Measurements from ENCODE around the gene KATNIP.

KATNIP gene

DNA sequence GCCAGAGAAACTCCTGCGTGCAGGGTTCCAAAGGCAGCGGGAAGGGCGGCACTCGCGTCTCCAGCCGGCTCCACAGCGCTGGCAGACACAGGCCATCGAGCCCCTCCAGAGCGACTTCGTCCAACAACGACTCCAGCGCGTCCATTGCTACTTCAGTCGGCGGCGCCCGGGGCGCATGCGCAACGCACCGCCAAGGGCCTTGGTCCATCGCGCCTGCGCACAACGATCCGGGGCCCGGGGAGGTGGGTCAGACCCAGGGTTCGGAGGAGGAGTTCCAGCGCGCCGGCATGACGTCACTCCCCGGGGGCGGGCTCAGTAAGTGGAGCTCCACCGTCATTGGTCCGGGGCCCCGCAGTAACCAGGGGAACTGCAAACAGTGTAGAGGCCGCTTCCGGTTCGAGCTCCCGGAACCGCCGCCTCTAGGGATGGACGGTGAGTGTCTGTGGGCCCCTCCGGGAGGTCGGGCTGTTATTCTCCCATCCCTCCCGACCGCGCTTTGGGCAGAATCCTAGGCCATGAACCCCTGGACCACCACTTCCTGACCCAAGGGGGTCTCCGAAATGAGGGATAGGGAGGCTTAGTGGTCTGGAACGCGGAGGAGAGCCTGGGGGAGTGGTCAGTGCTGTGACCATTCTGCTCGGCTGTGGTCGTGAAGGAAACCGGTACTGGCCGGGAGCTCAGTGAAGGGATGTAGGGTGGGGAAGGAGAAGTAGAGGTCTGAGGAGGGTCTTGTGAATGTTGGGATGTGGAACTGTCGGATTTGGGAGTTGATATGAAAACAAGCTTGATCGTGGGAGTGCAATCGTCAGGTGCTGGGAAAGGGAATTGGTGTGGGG is at the start of gene KATNIP, which contains the start of gene GTF3C1:
Gene KATNIP, plus strand, starts transcription at position 399 of the 836 bp plus-strand sequence. Its CDS starts 27 bp downstream, at position 426.
Gene GTF3C1, minus strand, starts transcription at position 168 of the 836 bp plus-strand sequence. Its CDS starts 23 bp downstream, at position 145.
- DNase-seq (ENCODE audit: low read depth), result peak; percentile 99

GRCh38 chr16:27500801-27501200 is 49.1 kb upstream of the KATNIP start:
- DNase-seq (ENCODE audit: low read depth), result no peak

DNA sequence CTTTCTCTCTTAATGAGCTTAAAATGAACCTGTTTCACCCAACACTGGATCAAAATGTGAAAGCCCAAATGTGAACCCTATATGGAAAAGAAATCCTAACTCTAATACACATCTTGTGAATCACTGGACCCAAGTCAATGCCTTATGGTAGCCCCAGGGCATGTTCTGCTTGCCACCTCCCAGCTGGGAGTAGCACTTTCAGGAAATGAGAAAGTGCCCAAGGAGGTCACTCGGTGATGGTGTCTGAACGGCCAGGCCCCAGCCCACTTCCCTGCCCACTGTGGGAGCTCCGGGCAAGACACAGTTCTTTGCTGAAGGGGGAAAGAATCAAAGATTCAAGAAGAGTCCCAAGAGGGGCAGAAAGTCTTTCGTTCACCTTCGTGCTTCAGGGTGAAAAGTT is 46.3 kb upstream of the KATNIP start:
- peak; percentile 72 for DNase-seq (ENCODE audit: low read depth)

DNA sequence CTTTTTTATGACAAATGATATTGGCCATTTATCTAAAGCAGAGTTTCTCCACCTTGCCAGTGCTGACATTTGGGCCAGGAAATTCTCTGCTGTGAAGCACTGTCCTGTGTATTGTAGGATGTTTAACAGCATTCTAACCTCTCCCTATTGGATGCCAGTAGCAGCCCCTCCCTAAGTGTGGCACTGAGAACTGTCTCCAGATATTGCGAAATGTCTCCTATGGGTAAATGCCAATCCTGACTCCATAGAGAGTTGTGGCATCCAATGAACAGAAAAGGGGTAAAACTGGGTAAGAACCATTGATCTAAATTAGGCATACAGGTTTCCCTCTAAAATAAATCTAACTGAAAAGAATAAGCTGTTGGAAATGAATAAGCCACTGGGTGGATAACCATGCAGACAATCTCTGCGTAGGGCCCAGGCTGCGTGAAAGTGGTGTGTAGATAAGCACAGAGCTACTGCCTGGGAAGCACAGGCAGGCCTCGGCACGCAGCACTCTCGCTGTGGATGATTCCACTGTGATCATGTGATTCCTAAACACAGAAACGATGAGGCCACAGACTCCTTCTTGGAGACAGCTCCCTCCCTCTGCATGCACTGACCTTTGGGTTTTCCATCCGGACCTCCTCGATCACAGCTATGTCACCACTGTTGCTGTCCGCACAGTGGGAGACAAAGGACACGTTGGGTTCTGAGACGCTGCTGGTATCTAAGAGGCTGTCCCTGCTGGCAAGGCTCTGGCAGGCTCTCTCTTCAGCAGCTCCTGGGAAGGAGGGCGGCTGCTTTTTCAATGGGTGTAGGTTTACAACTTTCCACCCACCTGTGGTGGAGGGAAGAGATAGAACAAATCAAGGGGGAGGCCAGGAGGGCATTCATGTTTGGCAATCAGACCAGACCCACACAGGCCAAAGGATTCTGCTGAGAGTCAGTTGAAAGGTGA is 44.4 kb upstream of the KATNIP start:
- DNase-seq (ENCODE audit: low read depth), result no peak

DNA sequence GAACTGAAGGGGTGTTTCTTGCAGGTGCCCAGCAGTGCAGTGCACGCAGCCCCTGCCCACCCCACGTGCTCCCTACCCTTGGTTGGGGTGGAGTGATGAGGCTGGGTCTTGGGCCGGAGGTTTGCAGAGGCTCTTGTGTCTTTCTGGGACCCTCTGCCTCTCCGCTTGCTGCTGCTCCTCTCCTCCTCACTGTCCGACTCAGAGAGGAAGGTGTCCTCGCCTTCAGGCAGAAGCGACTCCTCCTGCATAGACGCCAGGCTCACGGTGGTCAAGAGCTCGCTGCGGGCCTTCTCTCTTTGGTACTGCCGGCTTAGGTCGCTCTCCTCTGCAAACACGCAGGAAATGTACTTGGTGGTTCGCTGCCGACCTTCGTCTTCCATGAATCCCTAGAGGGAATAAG is 43.2 kb upstream of the KATNIP start:
- no peak for DNase-seq (ENCODE audit: low read depth)

DNA sequence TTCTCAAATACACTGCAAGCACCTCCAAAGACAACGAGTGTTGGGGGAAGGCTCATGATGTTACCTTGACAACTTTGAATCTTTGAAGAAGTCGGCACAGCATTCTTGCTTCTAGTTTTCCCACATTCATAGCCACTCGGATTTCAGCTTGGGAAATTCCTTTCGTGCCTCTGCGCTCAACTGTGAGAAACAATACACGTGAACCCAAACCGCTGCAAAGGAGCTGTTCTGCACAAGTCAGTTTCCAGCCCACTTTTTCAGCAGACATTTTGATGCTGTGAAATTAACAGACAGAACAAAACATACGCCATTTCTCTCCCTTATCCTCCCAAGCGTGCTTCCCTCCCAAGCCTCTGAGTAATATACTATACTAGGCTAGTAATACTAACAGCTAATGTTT is 41.5 kb upstream of the KATNIP start:
- DNase-seq (ENCODE audit: low read depth), result no peak

GRCh38 chr16:27511657-27512448 is 38.1 kb upstream of the KATNIP start:
- DNase-seq (ENCODE audit: low read depth), result no peak

- no peak for DNase-seq (ENCODE audit: low read depth)
Measured at GRCh38 chr16:27514806-27515205, 35.1 kb upstream of the KATNIP start.

- DNase-seq (ENCODE audit: low read depth), result peak; percentile 49
Measured at GRCh38 chr16:27515874-27516353, 34.0 kb upstream of the KATNIP start.

- DNase-seq (ENCODE audit: low read depth), result no peak
Measured at GRCh38 chr16:27516365-27516764, 33.6 kb upstream of the KATNIP start.

- DNase-seq (ENCODE audit: low read depth), result no peak
Measured at GRCh38 chr16:27517664-27518063, 32.3 kb upstream of the KATNIP start.

DNA sequence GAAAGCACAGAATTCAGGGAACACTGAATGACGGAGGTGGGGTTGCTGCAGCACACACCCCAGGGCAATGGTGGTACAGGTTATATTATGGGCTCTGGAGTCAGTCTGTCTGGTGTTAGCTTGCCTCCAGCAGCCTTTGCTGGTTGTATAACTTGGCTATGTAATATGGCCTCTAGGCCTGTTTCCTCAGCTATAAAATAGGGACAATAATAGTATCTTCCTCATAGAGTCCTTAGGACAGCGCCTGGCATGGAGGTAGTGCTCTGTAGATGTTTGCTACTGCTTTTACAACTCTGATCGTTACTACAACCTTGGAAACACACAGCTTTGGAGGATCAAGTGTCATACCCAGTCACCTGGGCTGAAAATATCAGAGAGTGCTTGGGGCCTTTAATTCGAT is 31.7 kb upstream of the KATNIP start:
- no peak for DNase-seq (ENCODE audit: low read depth)

GRCh38 chr16:27520982-27521673 is 28.8 kb upstream of the KATNIP start:
- peak; percentile 37 for DNase-seq (ENCODE audit: low read depth)

DNA sequence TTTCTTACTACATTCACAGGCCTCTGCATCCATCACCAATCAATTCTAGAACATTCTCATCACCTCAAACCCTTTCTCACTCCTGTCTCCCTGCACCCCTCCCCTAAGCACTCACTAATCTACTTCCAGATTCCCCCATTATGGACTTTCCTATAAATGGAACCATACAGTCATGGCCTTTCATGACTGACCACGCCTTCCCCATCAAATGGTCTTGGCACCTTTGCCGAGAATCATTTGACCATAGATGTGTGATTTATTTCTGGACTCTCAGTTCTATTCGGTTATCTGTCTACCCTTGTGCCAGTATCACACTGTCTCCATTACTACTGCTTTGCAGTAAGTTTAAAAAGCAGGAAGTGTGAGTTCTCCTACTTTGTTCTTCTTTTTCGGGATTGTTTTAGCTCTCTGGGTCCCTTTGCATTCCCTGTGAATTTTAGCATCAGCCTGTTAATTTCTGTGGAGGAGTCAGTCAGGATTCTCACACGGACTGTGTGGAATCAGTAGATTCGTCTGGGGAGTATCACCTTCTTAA is 27.7 kb upstream of the KATNIP start:
- no peak for DNase-seq (ENCODE audit: low read depth)

DNA sequence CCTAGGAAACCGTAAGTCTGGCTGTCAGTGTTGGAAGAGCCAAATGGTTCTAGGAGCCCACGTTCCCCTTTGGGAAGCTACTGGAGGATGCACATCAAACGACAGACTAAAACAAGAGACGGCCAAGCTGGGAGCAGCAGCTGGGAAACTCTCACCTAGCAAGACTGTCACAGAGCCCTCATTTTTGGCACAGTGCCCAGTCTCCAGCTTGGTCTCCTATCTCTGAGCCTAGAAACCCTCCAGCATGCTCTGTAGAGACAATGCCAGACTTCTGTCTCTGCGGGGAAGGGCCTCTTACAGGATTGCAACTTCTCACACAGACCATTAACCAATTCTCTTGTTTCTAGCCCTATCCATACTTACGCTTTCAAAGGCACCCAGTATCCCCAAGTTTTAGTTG is 23.8 kb upstream of the KATNIP start:
- DNase-seq (ENCODE audit: low read depth), result no peak

- no peak for DNase-seq (ENCODE audit: low read depth)
Measured at GRCh38 chr16:27528294-27528693, 21.6 kb upstream of the KATNIP start.

DNA sequence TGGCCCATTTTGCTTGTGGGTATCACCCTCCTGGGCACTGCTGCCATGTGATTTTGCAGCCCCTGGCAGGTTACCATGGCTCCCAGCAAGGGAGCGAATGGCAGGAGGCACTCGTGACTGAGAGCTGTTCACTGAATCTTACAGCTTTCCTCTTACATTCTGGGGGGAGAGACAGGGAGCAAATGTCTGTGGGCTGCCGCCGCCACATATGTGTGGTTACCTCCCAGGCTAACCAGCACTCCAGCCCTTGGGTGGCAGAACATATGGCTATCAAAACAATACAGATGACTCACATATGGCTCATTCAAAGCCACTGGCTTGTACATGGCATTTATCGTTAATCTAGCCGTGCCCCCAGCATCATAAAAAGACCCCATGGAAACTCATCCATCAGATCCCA is 20.0 kb upstream of the KATNIP start:
- DNase-seq (ENCODE audit: low read depth), result peak; percentile 87

DNA sequence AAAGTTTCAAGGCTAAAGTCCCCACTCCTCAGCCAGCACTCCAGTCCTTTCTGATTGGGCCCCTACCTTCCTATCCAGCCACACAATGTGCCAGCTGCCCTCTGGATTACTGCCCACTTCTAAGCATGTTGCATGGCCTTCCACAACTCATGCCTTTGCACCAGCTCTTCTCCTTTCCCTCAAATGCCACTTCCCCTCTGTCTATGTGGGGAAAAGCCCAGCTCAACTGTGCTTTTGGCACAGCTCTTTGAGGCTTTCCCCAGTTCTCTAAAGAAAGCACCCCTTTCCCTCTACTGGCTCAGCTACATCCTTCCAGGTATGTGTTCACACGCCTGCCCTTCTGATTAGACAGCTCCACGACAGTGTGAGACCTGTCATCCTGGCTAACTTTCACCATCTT is 18.8 kb upstream of the KATNIP start:
- no peak for DNase-seq (ENCODE audit: low read depth)

DNA sequence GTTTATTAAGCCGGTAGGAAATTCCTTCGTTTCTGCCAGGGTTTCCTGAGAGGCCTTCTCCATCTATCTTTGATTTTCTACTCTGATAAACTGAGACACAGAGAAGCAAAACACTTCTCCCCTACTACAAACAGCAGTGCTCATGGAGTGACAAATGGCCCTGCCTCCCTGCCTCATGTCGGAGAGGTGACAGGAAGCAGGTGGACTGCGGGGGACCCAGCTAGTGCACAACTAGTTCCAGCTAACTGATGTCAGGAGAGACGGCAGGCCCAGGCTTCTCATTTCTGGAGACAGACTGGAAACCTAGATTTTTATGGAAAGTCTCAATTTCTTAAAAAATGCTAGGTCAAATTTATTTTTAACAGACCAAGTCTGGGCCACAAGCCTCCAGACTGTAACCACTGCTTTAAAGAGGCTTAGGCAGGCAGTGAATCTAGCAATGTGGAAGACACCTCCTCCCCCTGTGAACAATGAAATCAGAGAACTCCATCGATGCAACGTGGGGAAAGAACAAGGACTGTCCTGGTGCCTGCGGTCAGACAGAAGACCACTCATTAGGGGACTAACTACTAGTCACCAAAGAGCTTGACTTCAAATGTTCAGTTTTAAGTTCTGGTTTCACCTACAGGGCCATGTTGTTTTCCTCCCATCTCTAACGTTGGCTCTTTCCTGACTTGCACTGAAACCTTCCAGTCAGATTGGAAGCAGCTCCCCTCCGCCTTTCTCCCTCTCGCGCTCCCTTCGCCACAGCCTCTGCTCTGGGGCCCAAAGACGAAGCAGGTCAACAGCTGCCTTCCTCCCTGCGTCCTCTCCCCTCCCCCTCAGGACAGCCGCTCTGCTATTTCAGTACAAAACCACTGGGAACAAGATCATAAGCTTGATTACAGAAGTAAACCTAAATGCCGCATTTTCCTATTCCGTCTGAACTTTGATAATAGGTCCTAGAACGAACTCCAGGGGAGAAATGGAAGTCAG is 17.8 kb upstream of the KATNIP start:
- DNase-seq (ENCODE audit: low read depth), result no peak

GRCh38 chr16:27534256-27534655 is 15.7 kb upstream of the KATNIP start:
- DNase-seq (ENCODE audit: low read depth), result no peak
